GM19397 (cell line): ENCODE measurements around the gene RNASEH1.
A peak's percentile ranks its signal among the peaks of the same experiment; 100 is the strongest.

Experiments used
- ATAC-seq: cut with Tn5 transposase; IDR thresholded peaks from one replicate; pipeline ENCODE4 v1.9.1; 2021; ENCODE audit warnings: mild to moderate bottlenecking, moderate library complexity; ENCODE audit not compliant: unreplicated experiment

RNASEH1 gene

GRCh38 chr2:3563521-3563976 is 5.4 kb upstream of the RNASEH1 start:
- ATAC-seq: peak; percentile 39

- ATAC-seq: peak; percentile 32
These were observed 411 bp downstream of the RNASEH1 start for GRCh38 chr2:3557639-3558204.

GRCh38 chr2:3553946-3554345 is 4.2 kb downstream of the RNASEH1 start:
- no peak for ATAC-seq

GRCh38 chr2:3547915-3548314 is 10.2 kb downstream of the RNASEH1 start:
- ATAC-seq: no peak

GRCh38 chr2:3545788-3546478 is 12.2 kb downstream of the RNASEH1 start:
- no peak for ATAC-seq

- no peak for ATAC-seq
These were observed 15.0 kb downstream of the RNASEH1 start for GRCh38 chr2:3543023-3543683.

- ATAC-seq: no peak
These were observed 16.0 kb downstream of the RNASEH1 start for GRCh38 chr2:3542107-3542506.

- ATAC-seq: no peak
These were observed 18.3 kb downstream of the RNASEH1 start for GRCh38 chr2:3539836-3540235.

- ATAC-seq: no peak
These were observed 21.2 kb downstream of the RNASEH1 start for GRCh38 chr2:3536682-3537632.

- no peak for ATAC-seq
These were observed 22.1 kb downstream of the RNASEH1 start for GRCh38 chr2:3535794-3536681.

GRCh38 chr2:3535467-3535793 is 22.7 kb downstream of the RNASEH1 start:
- ATAC-seq: no peak

- no peak for ATAC-seq
These were observed 23.8 kb downstream of the RNASEH1 start for GRCh38 chr2:3534251-3534814.

GRCh38 chr2:3533836-3534235 is 24.3 kb downstream of the RNASEH1 start:
- no peak for ATAC-seq

GRCh38 chr2:3532941-3533340 is 25.2 kb downstream of the RNASEH1 start:
- no peak for ATAC-seq

- no peak for ATAC-seq
These were observed 28.7 kb downstream of the RNASEH1 start for GRCh38 chr2:3529316-3530025.

- no peak for ATAC-seq
These were observed 30.0 kb downstream of the RNASEH1 start for GRCh38 chr2:3527886-3528785.

GRCh38 chr2:3526871-3527270 is 31.3 kb downstream of the RNASEH1 start:
- no peak for ATAC-seq

GRCh38 chr2:3523551-3524041 is 34.5 kb downstream of the RNASEH1 start:
- no peak for ATAC-seq
